NOMO-1 treated with DMSO at 0.1 percent for 48 hours (cell line): Measurements from ENCODE around the gene MBNL1.
"Not testable (repeated sequence)": the region's sequence is repeated elsewhere in the genome, so short reads cannot be mapped to it uniquely, and the experiment has no call there.

Experiments
- DNase-seq: peaks from one replicate; lab custom pipeline; 2025; ENCODE audit not compliant: unreplicated experiment; lab: John Stamatoyannopoulos, UW

Gene MBNL1

DNA sequence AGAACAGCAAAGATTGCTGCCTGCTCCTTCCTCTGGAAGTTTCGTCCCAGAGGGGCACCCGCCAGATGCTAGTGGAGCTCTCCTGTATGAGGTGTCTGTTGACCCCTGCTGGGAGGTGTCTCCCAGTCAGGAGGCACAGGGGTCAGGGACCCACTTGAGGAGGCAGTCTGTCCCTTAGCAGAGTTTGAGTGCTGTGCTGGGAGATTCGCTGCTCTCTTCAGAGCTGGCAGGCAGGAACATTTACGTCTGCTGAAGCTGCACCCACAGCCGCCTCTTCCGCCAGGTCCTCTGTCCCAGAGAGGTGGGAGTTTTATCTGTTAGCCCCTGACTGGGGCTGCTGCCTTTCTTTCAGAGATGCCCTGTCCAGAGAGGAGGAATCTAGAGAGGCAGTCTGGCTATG is 103.9 kb downstream of the MBNL1 start:
- not testable (repeated sequence) for DNase-seq

DNA sequence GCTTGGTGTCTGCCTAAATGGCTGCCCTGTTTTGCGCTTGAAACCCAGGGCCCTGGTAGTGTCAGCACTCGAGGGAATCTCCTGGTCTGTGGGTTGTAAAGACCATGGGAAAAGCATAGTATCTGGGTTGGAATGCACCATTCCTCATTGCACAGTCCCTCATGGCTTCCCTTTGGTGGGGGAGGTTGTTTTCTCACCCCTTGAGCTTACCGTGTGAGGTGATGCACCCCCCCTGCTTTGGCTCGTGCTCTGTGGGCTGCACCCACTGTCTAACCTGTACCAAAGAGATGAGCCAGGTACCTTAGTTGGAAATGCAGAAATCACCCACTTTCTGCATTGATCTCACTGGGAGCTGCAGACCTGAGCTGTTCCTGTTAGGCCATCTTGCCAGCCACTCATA is 104.7 kb downstream of the MBNL1 start:
- no peak for DNase-seq

DNA sequence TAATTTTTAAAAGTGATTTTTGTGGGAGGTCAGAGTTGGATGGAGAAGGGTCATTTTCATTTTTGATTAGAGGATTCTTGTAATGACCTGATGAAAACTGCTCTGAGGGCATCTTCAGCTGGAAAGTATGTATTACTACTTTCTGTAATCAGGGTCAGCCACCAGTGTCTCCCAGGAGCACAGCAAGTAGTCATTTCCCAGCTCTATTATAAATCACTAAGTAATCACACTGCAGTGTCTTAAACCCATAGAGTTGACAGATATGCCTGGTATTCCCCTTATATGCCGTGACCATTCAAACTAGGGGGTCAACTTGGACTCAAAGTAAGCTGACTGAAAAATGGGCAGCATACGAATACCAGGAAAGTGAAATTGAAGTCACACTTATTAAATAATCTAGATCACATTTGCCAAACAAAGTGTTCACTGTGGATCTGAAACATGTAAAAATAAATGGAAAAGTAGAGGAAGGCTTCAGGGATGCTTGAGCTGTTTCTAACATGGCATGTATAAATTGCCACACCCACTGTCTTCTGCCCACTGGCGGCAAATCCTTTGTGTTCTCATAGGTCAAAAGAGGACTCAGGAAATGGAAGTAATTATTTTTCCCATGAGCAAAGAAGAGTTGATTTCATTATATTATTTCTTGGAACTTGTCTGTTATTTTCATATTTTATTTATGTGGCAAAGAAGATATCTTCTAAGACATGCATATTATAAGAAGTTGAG is 105.7 kb downstream of the MBNL1 start:
- no peak for DNase-seq

DNA sequence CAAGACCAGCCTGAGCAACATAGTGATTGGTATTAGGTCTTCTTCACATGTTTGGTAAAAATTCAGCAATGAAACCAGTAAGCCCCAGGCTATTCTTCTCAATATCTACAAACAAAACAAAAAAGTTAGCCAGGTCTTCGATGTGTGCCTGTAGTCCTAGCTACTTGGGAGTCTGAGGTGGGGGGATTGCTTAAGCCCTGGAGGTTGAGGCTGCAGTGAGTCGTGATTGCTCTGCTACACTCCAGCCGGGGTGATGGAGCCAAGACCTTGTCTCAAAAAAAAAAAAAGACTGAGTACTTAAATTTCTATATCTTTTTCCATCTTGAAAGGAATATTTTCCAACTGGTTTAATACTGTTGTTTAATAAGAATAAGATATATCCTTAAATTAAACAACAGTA is 106.8 kb downstream of the MBNL1 start:
- DNase-seq, result no peak

DNA sequence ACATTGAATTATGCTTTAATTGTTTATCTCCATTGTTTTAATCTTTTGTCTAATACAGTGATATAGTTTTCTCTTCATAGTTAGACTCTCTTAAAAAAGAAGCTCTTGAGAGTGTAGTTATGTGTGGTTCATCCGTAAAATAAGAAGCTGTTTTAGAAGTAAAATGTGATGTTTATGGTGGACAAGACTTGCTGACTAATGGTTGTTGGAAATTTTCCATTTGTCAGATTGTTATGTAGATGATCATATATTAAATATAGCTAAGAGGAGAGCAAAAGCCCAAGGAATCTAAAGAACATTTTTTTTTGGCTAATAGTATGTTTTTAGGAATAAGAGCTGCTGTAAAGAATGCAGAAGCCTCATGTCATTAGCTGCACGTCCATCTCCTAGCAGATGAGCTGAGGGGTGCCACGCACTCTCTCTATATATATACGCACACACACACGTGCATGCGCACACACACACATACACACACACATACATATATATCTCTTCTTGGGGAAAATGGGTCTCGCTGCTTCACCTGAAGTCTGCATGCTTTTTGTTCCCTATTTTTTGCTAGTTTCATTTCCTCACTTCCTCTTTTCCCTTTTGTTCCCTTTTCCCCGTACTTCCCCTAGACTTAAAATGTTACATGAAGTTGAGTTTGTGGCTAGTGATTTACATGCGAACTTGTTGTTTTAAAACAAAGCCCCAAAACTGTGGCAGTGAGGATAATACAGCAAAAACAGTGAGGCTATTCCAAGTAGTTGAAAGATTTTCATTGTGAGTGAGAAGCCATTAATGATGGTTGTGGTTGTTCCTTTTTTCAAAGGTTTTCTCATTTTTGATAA is 107.8 kb downstream of the MBNL1 start:
- DNase-seq, result peak; percentile 100

DNA sequence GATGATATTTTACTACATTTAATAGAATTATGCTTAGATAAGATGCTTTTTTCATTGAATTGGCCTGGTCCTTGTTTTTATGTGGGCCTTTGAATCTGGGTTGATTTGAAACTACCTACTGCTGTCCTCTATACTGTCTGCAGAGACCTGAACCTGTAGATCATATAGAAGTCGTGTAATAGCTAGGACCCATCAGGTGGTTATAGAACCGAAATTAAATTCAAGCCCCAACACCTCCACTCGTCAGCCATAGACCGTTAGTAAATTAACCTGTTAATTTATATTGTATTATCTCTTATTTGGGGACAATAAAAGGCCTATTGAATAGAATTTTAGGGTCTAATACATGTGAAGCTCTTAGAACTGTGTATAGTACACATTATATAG is 108.4 kb downstream of the MBNL1 start:
- DNase-seq, result no peak

DNA sequence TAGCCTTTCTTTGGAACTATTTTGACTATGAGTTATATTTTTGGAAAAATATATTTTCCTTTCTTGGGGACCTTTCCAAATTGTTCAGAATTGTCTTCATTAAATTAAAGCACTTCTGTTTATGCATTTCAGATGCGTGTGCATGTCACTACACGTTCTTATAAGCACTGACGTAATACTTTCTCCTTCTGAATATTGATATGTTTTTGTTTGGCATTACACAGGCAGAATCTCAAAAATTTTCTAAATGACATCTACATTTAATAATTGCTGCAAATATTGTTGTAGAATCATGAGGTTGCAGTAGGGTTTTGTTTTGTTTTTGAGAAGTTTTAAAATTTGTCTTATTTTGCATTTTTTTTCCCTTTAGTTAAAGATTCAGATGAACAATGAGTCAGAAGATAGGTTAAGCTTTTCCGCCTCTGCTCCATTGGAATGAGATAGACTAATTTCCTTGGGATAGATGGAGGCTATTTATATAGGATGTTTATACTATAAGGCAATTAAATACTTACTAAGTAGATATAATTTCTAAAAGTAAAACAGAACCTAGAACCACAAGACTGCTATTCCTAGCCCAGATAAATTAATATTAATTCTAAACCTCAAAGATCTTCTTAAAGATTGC is 110.8 kb downstream of the MBNL1 start:
- DNase-seq, result no peak

DNA sequence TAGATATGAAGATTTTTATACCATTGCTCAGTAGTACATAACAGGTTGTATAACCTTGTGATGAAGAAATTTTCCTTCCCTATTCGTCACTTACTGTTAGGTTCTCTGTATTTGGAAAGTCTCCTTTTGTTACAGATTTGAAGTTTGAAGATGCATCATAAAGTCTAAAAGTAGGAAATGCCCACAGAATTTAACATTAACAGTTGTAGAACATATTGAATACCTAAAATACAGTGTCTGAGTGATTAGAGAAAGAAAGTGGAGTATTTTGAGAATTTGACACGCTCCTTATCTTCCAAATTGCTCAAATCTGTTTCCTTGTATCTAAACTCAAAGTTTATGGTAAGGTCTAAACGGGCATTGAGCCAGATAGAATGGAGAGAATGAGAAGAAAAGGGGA is 111.3 kb downstream of the MBNL1 start:
- peak; percentile 41 for DNase-seq

DNA sequence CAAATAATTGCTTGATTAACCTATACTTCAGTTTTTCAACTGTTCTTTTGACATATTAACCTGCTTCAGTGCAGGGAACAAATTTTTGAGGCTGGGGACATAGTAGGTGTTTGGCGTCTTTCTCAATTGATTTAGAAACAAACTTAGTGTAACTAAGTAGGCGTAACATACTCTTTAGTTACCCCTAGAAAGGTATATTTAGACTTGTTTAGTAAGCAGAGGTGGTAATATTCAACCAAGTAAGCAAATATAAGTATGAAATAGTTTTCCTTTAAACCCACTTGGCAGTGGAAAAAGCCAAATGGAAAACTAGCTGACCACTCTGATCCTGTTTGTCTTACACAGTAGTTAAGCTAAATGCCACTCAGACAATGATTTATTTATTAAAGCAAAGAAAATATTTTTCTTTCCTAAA is 113.2 kb downstream of the MBNL1 start:
- no peak for DNase-seq

DNA sequence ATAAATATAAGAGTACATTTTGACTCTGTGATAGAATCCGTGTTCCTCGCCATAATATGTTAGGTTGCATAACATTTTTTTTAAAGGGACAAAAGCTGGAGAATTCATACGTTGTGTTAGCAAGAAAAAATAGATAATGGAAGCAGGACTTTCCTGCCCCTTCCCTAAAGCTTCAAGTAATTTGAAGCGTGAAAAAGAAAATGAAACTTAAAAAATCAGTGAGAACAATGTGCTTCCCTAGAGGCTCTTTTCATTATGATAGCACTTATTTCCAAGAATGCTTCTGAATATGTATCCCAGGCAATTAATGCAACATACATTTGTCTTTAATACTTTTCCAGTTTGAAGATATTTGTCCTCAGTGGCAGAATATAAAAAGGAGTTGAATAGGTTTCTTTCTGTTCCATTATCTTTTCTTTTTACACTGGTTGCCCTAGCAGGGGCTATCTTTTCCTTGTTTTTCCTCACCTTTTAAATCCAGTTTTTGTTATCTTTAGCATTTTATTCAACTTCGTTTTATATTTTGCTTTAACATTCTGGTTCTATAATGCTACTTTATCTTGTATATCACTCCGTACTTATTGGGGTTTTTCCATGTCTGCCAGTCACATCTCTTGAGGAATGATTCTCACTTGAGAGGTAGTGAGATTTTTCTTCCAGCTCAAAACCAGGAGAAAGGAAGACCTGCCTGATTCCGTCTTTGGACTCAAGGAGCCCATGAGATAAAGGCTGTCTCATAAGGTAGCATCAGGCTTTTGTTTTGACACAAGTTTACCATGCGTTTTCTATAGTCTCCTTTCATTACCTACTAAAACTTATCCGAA is 113.8 kb downstream of the MBNL1 start:
- DNase-seq, result no peak

DNA sequence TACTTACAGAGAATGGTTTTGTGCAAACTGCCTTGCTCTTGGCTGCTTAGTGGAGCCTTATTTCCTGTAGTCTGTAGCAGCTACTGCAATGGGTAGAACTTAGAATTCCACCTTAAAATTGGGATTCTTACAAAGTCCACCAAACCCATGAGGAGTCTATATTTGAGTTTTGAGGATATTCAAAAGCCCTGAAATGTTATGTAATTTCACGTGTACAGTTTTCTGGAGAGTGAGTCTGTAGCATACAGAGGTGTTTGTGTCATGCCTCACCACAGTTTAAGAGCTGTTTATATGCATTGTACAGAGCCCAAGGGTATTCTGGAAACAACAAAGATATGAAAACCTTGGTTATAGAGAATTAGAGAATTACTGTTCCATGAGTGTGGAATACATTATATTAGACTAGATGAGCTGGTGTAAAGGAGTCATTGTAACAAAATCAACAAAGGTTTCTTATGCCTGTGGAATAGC is 114.4 kb downstream of the MBNL1 start:
- no peak for DNase-seq

DNA sequence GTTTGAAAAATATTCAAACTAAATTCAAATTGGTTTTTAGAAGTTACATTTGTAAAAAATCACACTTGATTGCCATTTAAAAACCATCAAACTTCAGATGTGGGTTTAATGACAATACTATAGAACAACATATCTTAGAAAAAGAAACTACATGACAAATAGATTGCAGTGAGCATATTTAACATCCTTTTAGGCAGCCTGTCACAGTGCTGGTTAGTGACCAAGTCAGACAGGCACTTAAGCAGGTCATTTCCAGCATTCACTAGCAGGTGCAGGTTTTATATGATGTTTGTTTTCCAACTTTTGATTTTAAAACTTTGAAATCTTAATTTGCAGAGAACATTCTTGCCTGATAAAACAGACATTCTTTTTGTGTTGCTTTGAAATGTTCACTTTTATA is 115.7 kb downstream of the MBNL1 start:
- no peak for DNase-seq

DNA sequence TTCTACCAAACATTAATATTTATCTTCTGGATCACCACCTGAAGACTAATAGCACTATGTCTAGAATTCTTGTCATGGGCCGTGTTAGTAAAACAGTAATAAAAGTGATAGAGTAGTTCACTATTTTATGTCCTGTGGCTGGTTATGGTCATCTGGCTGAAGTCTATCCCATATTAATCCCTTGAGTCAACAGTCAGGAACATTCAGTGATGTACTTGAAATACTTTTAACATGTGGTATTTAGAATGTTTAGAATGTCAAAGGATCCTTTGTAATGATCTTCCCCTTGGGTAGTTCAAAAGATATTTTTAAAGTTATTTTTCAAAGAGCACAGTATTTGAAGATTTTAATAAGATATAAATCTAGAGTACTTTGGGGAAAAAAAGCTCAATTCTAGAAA is 117.0 kb downstream of the MBNL1 start:
- DNase-seq, result no peak

DNA sequence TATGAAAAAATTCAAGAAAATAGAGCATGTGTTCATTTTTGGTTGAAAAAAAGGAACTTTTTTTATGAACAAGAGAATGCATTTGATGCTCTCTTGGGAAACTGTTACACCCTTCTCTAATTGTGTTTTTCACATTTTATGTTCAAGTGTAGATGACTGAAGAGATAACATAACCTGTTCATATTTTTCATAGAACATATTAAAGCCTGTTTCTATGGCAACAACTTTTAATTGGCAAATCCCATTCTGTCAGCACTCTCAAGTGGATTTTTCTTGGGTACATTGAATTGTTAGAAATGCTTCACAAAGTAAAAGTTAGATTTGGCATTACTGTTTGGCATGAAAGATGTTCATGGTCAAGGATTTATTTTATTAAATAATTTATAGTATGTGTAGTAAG is 117.5 kb downstream of the MBNL1 start:
- DNase-seq, result no peak

DNA sequence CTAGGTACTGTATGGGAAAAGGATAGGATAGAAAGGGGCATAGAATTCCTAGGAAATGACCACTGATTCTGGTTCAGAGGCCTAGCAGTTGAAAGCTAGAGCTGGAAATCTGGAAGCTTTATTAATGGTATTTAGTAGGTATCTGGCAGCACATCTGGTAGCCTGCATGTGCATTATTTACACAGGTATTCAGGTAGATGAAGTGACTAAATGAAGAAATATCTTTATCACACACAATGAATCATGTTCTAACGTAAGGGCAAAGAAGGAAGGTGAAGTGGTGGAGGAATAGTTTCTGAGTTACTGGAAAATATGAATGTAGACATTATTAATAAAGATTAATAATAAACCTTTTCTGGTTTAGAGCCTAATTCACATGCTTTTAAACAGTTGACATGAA is 119.9 kb downstream of the MBNL1 start:
- DNase-seq, result no peak

DNA sequence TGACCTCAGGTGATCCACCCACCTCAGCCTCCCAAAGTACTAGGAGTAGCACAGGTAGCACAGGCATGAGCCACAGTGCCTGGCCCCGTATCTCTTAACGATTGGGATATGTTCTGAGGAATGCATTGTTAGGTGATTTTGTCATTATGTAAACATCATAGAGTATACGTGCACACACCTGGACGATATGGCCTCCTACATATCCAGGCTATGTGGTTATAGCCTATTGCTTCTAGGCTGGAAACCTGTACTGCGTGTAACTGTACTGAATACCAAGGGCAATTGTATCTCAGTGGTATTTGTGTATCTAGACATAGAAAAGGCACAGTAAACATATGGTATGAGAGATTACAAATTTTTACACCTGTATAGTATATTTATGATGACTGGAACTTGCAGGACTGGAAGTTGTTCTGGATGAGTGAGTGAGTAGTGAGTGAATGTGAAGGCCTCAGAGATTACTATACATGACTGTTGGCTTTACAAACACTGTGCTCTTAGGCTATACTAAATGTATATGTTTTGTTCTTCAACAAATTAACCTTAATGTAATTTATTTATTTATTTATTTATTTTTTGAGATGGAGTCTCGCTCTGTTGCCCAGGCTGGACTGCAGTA is 120.7 kb downstream of the MBNL1 start:
- no peak for DNase-seq

DNA sequence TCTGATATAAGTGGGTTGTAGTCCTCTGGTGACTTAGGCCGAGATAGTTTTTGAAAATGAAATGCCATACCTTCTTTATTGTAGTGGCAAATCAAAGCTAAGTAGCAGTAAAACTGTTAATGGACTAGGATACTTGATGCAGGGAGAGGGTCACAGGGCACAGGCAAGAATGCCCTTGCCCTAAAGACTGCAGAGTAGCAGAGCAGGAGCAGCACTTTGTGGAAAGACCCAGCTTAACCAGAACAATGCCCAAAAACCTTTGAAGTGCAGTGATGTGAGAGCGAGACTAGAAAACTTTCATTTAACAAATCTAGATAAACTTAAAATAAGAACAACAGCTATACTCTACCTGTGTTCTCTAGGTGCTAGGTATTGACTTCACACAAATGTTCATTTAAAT is 121.9 kb downstream of the MBNL1 start:
- DNase-seq, result no peak

DNA sequence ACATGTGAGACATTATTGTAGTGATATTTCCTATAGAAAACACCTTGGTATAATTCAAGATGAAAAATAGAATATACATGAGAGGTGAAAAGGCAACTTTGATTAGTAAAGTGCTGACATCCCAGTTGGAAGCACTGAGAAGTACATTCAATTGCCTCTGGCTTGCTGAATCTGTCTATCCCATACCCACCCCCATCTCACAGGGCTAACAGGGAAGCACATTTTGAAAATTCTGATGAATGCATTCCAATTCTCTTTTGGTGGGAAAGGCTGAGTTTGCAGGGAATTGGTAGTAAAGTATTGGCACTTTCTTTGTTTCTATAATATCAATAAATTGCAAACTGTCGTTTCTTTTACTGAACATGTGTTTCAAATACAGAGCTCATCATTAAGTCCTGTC is 122.9 kb downstream of the MBNL1 start:
- DNase-seq, result no peak

DNA sequence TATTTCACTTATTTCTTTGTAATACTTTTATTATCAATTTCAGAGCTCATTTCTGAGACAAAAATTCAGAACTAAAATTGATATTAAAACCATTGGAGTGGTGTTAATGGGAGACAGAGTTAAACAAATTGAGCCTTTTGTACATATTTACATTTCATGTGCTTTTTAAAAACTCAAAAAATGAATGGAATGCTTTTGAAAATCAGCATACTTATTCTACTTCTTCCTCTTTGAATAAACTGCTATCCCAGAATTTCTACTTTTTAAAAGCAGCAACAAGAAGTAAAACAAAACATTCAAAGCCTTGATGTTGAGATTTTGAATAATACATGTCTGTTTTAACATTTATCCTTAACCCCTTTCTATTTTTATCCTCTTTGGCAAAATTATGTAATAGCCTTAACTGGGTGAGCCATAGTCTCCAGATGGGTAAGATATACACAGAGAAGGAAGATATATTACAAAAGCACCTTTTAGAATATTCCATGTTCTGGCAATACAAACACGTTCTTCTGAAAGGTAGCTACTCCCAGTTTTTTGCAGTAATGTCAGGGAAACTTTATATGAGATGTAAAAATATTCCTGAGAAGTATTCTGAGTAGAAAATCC is 123.6 kb downstream of the MBNL1 start:
- DNase-seq, result no peak

DNA sequence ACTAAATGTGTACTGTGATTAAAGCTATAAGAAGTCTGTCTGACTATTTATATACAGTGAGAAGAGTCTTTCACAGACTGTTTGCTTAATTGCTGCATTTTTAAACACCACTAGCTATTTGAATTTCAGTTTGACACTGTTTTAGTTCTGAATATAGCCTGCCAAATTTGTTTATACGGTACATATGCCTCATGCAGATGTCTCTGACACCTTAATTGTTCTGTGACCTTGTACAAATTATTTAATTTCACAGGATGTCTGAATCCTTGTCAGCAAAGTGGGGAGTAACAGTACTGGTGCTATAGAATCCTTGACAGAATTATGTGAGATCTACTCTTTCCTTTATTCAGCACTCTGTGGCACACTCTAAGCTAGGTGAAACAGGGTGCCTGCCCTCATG is 125.5 kb downstream of the MBNL1 start:
- DNase-seq, result no peak
